Measurements from ENCODE around the gene MSH5. TPM values are rescaled to one million over a fixed set of nuclear protein-coding genes. Genes with fewer than 3 reads are reported as not detected.
A peak's percentile ranks its signal among the peaks of the same experiment; 100 is the strongest.

Gene MSH5
- total and polyA plus RNA-seq, 2 of the 13 experiments (the other 11 are each of a cell fraction or from before 2014, with no cell fraction given) = 10.2 to 38.7 TPM

- TF ChIP-seq ZNF431 (CRISPR knock-in tag; IDR thresholded peaks at IDR 0.05; ENCODE audit: borderline replicate concordance, low read depth) = peak; percentile 66
- TF ChIP-seq YY1 (IDR thresholded peaks at IDR 0.05; ENCODE audit: insufficient read depth, insufficient replicate concordance, low read depth, low read length) = peak; percentile 72
- peak; percentile 64 for TF ChIP-seq RXRA (CRISPR knock-in tag; IDR thresholded peaks at IDR 0.05)
- no peak for TF ChIP-seq KLF13 (CRISPR knock-in tag; IDR thresholded peaks at IDR 0.05)
- no peak for TF ChIP-seq GRHL1 (CRISPR knock-in tag; conservative IDR thresholded peaks at IDR 0.05)
- TF ChIP-seq CEBPZ (IDR thresholded peaks at IDR 0.05; ENCODE audit: low read length) = no peak
- peak; percentile 94 for TF ChIP-seq ZFX (CRISPR knock-in tag; IDR thresholded peaks at IDR 0.05; ENCODE audit: low read depth)
- TF ChIP-seq YEATS4 (CRISPR knock-in tag; IDR thresholded peaks at IDR 0.05; ENCODE audit: borderline replicate concordance) = peak; percentile 64; the same call in 1 of the 2 replicates
- no peak for TF ChIP-seq ZNF781 (CRISPR knock-in tag; IDR thresholded peaks at IDR 0.05; ENCODE audit: borderline replicate concordance, not compliant biosample characterization)
- TF ChIP-seq SRSF9 (IDR thresholded peaks at IDR 0.05; ENCODE audit: borderline replicate concordance, insufficient read depth, low read depth, low read length, poor library complexity, severe bottlenecking) = no peak
- TF ChIP-seq ZNF691 (CRISPR knock-in tag; IDR thresholded peaks at IDR 0.05; ENCODE audit: borderline replicate concordance, low read depth) = 0 out of 2 replicates have a peak, but pooled peaks have one; percentile 10
- TF ChIP-seq SRF (IDR thresholded peaks at IDR 0.05; ENCODE audit: low read depth, low read length) = peak; percentile 59; the same call in 1 of the 2 replicates
- TF ChIP-seq FOSL1 (CRISPR knock-in tag; IDR thresholded peaks at IDR 0.05; ENCODE audit: borderline replicate concordance) = no peak
- TF ChIP-seq TRIM24 (CRISPR knock-in tag; IDR thresholded peaks at IDR 0.05) = no peak
- TF ChIP-seq HMGXB4 (CRISPR knock-in tag; IDR thresholded peaks at IDR 0.05; ENCODE audit: borderline replicate concordance in 1 of 2, low read depth in 1 of 2) = peak; percentile 76 to 87; a peak in 3 of 4 replicates
- TF ChIP-seq HOXA5 (CRISPR knock-in tag; IDR thresholded peaks at IDR 0.05) = peak; percentile 75; the same call in 1 of the 2 replicates
- no peak for TF ChIP-seq HDAC6 (IDR thresholded peaks at IDR 0.05; ENCODE audit: low read depth, low read length)
- TF ChIP-seq ZNF580 (CRISPR knock-in tag; IDR thresholded peaks at IDR 0.05; ENCODE audit: borderline replicate concordance, low read depth) = peak; percentile 81; the same call in 1 of the 2 replicates
- peak; percentile 65; the same call in 1 of the 2 replicates for TF ChIP-seq CC2D1A (CRISPR knock-in tag; IDR thresholded peaks at IDR 0.05)
These were observed 36.7 kb upstream of the MSH5 start, which contains the start of gene ABHD16A (continued) for GRCh38 chr6:31702819-31703716.

All from HepG2 (cell line).